SK-N-SH (cell line): Measurements from ENCODE around the gene ARHGEF7.

Source experiments
- CTCF ChIP-seq: fragments of 200-600 bp; sonication (generic); IDR thresholded peaks from 2 replicates; pipeline ENCODE4 v1.6.1; 2017; ENCODE audit warnings: antibody characterized with exemption, mild to moderate bottlenecking, moderate library complexity
- EP300 ChIP-seq, 2 experiments: IDR thresholded peaks; 2 replicates each; pipeline versions ENCODE4 v1.4.0 to v1.6.1; 2012; ENCODE audit warnings: borderline replicate concordance in 1 of 2, low read depth in 1 of 2, low read length in 1 of 2
- EZH2phosphoT487 ChIP-seq: fragments of 200-600 bp; sonication (generic); IDR thresholded peaks from 2 replicates; pipeline ENCODE4 v1.6.1; 2017; ENCODE audit warnings: low read depth, mixed run types, mild to moderate bottlenecking, antibody characterized with exemption, moderate library complexity, borderline replicate concordance
- FOXM1 ChIP-seq: IDR thresholded peaks from 2 replicates; pipeline ENCODE4 v1.4.0; 2012; ENCODE audit warnings: low read depth, mild to moderate bottlenecking
- NFIC ChIP-seq: IDR thresholded peaks from 2 replicates; pipeline ENCODE4 v1.4.0; 2012; ENCODE audit warnings: borderline replicate concordance
- POLR2AphosphoS5 ChIP-seq: IDR thresholded peaks from 2 replicates; pipeline ENCODE4 v1.6.1; 2012; ENCODE audit warnings: low read depth, low read length
- YY1 ChIP-seq: IDR thresholded peaks from 2 replicates; pipeline ENCODE4 v1.4.0; 2012; ENCODE audit warnings: low read depth, mild to moderate bottlenecking
- ZBTB33 ChIP-seq: IDR thresholded peaks from 2 replicates; pipeline ENCODE4 v1.4.0; 2012; ENCODE audit warnings: low read depth, borderline replicate concordance

GRCh38 chr13:111272117-111272516 is 157.0 kb downstream of the ARHGEF7 start:
- TF ChIP-seq CTCF, result no peak
- TF ChIP-seq POLR2AphosphoS5, result no peak
- TF ChIP-seq NFIC, result no peak
- TF ChIP-seq FOXM1, result no peak
- TF ChIP-seq EZH2phosphoT487, result no peak
- no peak for TF ChIP-seq ZBTB33
- no peak for TF ChIP-seq EP300 (IDR thresholded peaks at IDR 0.05; ENCODE audit: borderline replicate concordance in 1 of 2, low read depth in 1 of 2, low read length in 1 of 2)
- TF ChIP-seq YY1, result no peak
